DLD1 (cell line): ENCODE measurements around the gene EEF1AKMT3.

Experiments
- in situ Hi-C: cut with HindIII; loops from 2 replicates; pipeline ENCODE4 v1.10.0; 2017; ENCODE audit warnings: low sequenced_read_pairs

EEF1AKMT3 gene

DNA sequence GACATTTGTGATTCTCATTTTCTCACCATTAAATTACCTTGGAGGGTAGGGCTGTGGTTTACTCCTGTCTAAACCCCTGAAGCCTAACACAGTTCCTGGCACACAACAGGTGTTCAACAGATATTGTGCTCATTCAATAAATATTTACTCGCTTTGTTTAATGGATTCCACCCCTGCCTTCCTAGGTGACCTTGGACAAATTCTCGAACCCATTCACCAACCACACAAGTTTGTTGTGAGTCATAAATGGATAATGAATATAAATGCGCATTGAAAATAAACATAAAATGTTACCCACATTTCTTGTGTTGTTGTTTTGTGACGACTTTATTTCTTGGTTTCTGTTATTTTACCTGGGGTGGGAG lies 9.8 kb downstream of the EEF1AKMT3 start:
- in situ Hi-C loops: no loop called here

- in situ Hi-C loops: no loop called here
These were observed 10.4 kb downstream of the EEF1AKMT3 start, which contains the start of gene TSFM for GRCh38 chr12:57782608-57783465. Gene TSFM, plus strand, starts transcription at chr12:57782787. Its CDS starts 15 bp downstream, at chr12:57782802.

GRCh38 chr12:57783466-57783801 lies 11.0 kb downstream of the EEF1AKMT3 start:
- in situ Hi-C loops: no loop called here

GRCh38 chr12:57783861-57784260 lies 11.4 kb downstream of the EEF1AKMT3 start:
- in situ Hi-C loops: no loop called here

- in situ Hi-C loops: no loop called here
These were observed 21.5 kb downstream of the EEF1AKMT3 start for GRCh38 chr12:57793920-57794319.

DNA sequence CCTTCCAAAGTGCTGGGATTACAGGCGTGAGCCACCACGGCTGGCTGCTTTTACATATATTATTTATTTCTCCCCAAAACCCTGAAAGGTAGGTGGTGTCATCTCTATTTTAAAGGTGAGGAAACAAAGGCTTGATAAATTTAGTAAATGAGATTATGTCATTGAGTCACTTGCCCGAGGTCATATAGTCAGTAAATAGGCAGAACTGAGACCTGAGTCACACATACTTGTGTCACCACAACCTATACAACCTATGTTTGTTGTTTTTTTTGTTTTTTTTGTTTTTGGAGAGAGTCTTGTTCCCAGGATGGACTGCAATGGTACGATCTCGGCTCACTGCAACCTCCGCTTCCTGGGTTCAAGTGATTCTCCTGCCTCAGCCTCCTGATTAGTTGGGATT lies 22.9 kb downstream of the EEF1AKMT3 start:
- in situ Hi-C loops: no loop called here

GRCh38 chr12:57796996-57797395 lies 24.6 kb downstream of the EEF1AKMT3 start:
- in situ Hi-C loops: no loop called here

DNA sequence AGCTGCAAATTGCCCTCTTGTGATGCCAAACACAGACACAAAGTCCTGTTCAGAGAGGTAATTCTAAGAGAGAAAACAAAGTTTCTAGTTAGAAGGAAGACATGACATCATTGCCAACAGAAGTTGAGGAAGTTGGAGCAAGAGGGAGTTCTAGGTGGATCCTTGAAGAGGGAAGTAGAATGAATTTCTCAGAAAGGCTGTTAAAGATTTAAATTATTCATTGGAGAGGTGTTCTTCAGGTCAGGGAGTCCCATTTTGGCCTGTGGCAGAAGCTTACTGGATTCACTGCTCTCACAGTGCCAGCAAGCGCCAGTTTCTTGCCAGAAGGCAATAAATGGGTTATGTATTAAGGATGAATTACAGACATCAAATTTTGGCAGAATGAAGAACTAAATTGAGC lies 25.5 kb downstream of the EEF1AKMT3 start:
- in situ Hi-C loops: no loop called here

GRCh38 chr12:57800965-57801364 lies 28.6 kb downstream of the EEF1AKMT3 start:
- in situ Hi-C loops: no loop called here

DNA sequence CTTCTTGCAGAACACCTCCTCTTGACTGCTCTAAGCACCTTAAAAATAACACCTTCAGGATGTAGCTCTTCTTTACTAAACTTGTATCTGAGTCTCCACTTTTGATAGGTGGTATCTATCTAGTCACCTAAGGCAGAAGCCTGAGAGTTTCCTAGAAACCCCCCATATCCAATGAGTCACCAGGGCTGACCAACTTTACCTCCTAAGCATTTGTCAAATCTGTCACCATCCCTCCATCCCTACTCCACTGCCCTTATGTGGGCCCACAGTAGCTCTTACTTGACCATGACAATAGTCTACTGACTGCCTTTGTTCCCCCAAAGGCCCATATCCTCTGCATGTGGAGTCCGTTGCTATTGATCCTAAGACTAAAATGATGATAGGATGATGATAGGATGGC lies 30.2 kb downstream of the EEF1AKMT3 start:
- in situ Hi-C loops: no loop called here

GRCh38 chr12:57803319-57803893 lies 31.0 kb downstream of the EEF1AKMT3 start:
- in situ Hi-C loops: no loop called here

- in situ Hi-C loops: no loop called here
These were observed 34.3 kb downstream of the EEF1AKMT3 start for GRCh38 chr12:57806677-57807076.

GRCh38 chr12:57807285-57807684 lies 34.9 kb downstream of the EEF1AKMT3 start:
- in situ Hi-C loops: no loop called here

DNA sequence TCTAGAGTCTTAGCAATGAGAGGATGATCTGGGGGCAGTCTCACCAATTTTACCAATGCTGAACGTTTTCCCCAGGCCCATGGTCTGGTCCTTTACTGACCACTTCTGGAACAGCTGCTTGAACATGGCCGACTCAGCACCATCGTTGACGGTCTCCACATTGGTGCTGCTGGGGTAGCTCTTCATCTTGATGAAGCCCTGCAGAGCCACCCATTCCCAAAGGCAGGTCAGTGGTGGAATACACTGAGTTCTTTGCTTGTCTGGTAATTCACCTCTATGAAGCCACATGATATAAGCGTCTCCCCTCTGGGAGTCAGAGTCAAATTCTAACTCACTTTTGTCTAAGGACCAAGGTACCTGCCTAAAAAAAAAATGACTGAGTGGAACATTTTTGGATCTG lies 35.9 kb downstream of the EEF1AKMT3 start:
- in situ Hi-C loops: no loop called here

GRCh38 chr12:57809425-57809824 lies 37.0 kb downstream of the EEF1AKMT3 start:
- in situ Hi-C loops: no loop called here

DNA sequence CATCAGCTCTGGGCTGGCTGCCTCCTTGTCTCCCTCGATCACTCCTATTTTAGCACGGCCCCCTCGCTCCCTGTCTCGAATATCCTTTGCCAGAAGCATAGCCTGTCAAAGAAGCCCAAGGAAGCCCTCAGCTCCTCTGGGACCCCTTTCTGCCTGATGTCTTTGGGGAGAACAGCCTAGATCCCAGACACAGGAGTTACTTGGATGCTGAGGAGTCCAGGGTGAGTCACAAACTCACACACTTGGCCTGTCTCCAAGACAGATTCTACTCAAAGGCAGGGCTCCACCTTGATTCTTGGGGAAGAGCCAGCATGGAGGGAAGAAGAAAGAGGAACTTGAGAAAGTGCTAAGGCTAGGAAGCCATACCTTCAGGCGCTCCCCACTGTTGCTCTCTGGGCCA lies 38.0 kb downstream of the EEF1AKMT3 start:
- in situ Hi-C loops: loop anchor here (10.0 kb wide), 1 partner anchor 64 kb away; no protein-coding TSS in a partner anchor

GRCh38 chr12:57811028-57811755 lies 38.8 kb downstream of the EEF1AKMT3 start:
- in situ Hi-C loops: loop anchor here (10.0 kb wide), 1 partner anchor 64 kb away; no protein-coding TSS in a partner anchor

DNA sequence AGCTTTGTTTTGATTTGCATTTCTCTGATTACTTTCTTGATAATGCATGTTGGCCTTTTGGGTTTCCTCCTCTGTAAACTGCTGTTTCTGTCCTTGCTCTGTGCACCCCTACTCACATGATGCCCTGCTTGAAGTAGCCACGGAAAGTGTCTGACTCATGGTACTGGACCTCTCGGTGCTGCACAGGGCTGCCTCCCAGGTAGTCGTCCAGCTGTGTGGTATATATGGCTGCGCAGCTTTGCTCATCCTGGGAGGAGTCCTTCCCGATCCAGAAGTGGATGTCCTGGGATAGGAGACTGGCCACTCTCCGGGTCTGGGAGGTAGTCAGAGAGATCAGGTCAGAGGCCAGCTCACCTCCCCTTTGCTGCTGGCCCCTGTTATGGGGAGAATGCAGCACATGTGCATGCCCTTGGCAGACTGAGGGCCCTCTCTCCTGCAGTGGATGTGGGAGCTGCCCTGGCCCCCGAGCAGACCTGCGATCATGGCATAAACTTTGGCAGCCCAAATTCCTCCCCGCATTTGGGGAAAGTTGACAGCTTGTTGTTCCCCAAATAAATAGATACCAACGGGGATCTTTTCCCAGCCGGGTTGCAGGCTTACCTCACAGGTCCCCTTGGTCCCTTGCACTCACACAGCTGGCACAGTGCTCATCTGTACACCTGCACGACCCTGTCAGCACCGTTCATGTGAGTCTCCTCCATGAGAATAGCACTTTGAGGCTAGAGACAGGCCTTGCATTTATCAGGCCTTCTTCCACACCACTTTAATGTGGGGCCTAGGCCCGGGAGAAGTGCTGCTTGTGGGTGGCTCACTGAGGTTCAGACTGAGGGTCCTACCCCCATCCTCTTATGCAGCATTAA lies 40.9 kb downstream of the EEF1AKMT3 start:
- in situ Hi-C loops: loop anchor here (10.0 kb wide), 1 partner anchor 61 kb away; no protein-coding TSS in a partner anchor

DNA sequence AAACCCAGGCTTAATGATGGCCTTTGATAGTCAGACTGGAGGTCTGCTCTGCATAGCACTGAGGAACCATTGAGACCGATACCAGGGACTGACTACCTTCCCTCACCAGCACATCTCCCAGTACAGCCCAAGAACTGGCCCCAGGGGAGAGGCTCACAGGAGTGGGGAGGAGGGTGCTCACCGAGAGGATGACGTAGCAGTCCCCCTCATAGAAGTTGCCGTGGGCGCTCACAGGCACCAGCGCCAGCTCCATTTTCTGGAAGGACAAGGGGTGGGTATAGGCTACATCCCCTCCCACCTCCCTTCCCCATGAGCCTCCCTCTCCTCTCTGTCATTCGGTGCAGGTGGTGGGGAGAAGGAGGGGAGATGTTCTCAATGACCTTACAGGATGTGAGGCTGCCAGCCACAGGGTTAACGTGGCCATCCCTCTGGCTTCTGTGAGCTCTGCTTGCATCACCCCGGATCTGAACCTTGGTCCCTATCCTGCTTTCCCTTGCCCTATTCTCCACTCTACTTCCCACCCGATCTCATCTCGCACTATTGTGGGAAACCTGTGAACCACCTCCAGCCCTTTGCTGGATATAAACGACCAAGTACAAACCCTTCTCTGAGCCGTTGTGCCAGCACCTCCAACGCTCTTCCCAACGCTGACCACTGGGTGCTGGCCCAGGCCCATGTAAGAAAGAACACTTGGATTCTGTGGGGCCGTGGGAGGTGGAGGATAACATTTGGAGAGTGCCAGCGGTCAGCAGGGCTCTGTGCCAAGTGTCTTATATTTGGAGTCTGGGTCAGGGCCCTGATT lies 41.8 kb downstream of the EEF1AKMT3 start:
- in situ Hi-C loops: loop anchor here (10.0 kb wide), 1 partner anchor 61 kb away; no protein-coding TSS in a partner anchor
